ENCODE results near the gene RAD23A. TPM values are rescaled to one million over a fixed set of nuclear protein-coding genes. Genes with fewer than 3 reads are reported as not detected.
"Not testable (repeated sequence)": the region's sequence is repeated elsewhere in the genome, so short reads cannot be mapped to it uniquely, and the experiment has no call there.

The RAD23A gene
- total and polyA plus RNA-seq, 2 of the 4 experiments (the other 2 are of a cell fraction), result 54.3 to 67.8 TPM

DNA sequence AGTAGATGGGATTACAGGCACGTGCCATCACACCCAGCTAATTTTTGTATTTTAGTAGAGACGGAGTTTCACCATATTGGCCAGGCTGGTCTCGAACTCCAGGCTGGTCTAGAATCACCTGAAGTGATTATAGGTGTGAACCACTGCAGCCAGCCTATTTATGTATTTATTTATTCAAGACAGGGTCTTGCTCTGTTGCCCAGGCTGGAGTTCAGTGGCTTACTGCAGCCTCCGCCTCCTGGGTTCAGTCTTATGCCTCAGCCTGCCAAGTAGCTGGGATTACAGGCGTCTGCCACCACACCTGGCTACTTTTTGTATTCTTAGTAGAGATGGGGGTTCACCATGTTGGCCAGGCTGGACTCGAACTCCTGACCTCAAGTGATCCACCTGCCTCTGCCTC lies 6.4 kb downstream of the RAD23A start:
- H3K9me3 ChIP-seq (ENCODE audit: control insufficient read depth, insufficient read depth, low read length); H4K8ac ChIP-seq (ENCODE audit: low read depth in 2 of 2, low read length in 2 of 2); H3K4me3 ChIP-seq (ENCODE audit: insufficient read depth, low read depth, low read length); CTCF ChIA-PET; H3K4me2 ChIP-seq (ENCODE audit: low read depth, low read length); H3K23ac ChIP-seq (ENCODE audit: low read depth, low read length); in situ Hi-C loops (cut with MboI; ENCODE audit: low sequenced_read_pairs); H2BK5ac ChIP-seq (ENCODE audit: low read depth, low read length, poor library complexity, severe bottlenecking); H3K9me1 ChIP-seq (ENCODE audit: insufficient read depth, low read length); H3K4ac ChIP-seq (ENCODE audit: low read depth, low read length); H2AK9ac ChIP-seq (replicated peaks; ENCODE audit: low read depth, low read length, poor library complexity); H3K14ac ChIP-seq (replicated peaks; ENCODE audit: low read depth, low read length); H3K27me3 ChIP-seq (ENCODE audit: control insufficient read depth, insufficient read depth, low read length); H4K5ac ChIP-seq (ENCODE audit: low read depth, low read length); H2BK120ac ChIP-seq (ENCODE audit: low read depth, low read length); H3K9ac ChIP-seq (ENCODE audit: low read depth, low read length); intact Hi-C loops (cut with micrococcal nuclease); H2AFZ ChIP-seq (replicated peaks; ENCODE audit: low read length, poor library complexity); H3K18ac ChIP-seq (ENCODE audit: low read depth, low read length); dilution Hi-C loops (cut with HindIII; ENCODE audit: low sequenced_read_pairs, unreplicated experiment); H3K56ac ChIP-seq (ENCODE audit: extremely low read depth, insufficient read depth, low read length); ATAC-seq (ENCODE audit: low read depth); H2AK5ac ChIP-seq (ENCODE audit: low read depth, low read length); BruUV-seq (replicated peaks); H4K91ac ChIP-seq (ENCODE audit: insufficient read depth, low read depth, low read length); H2BK15ac ChIP-seq (ENCODE audit: low read depth, low read length); DNase-seq; H3K27ac ChIP-seq (ENCODE audit: insufficient read depth, low read length); H2BK20ac ChIP-seq (ENCODE audit: low read depth, low read length): not testable (repeated sequence)
- POLR2A ChIA-PET (ENCODE audit: unreplicated experiment), result interaction anchor here (0.6 kb wide), 1 partner anchor 1351 kb away, joined by 7 read pairs; no protein-coding TSS in a partner anchor
- Histone ChIP-seq H3K36me3 (ENCODE audit: control insufficient read depth, insufficient read depth, low read length) (peaks cover 64% of the 10 kb centered on the region), H3K79me1 (ENCODE audit: low read depth in 1 of 2, low read length in 2 of 2) (peaks cover 28 to 86% of the 10 kb centered on the region in 2 experiments), H3K4me1 (ENCODE audit: control insufficient read depth, insufficient read depth, low read length) (peaks cover 23% of the 10 kb centered on the region), H4K20me1 (ENCODE audit: insufficient read depth, low read length) (peaks cover 25% of the 10 kb centered on the region; the same call in 1 of the 2 replicates)
- WGBS, 2 experiments (ENCODE audit: extremely low coverage in 2 of 2, insufficient read length in 1 of 2), result 100% methylated on average over 1 of the region's 6 CpGs; no CpG with 5 or more reads in 1 of the 2 experiments

Measured in IMR-90 (cell line).